ENCODE data around the gene TPI1.

The TPI1 gene

GRCh38 chr12:6828781-6829535 lies 38.4 kb upstream of the TPI1 start:
- ATAC-seq: peak; percentile 63 to 67

DNA sequence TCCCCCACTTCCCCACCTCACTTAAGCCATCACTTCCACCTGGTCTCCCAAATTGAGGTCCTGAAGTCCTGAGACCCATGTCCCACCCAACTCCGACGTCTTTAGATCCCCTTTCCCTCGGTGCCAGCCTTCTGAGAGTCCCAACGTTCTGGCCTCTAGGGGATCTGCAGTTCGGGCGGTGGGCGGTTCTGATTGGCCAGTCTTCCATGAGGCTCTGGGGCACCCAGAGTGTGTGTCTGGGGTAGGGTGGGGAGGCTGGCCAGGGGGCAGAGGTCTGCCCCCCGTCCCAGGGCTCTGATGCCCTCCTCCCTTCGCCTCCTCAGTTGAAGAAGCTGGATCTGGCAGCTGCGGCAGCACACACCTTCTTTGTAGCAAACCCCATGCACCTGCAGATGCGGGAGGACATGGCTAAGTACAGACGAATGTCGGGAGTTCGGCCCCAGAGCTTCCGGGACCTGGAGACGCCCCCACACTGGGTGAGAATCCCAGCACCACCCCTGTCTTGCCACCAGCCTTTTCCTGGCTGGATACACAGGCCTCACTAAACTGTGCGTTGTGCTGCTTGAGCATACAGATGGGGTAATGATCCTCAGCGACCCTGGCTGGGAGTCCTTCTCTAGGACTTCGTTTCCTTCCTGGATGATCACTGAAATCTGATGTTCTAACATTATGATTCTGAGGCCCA lies 37.7 kb upstream of the TPI1 start:
- ATAC-seq: no peak

DNA sequence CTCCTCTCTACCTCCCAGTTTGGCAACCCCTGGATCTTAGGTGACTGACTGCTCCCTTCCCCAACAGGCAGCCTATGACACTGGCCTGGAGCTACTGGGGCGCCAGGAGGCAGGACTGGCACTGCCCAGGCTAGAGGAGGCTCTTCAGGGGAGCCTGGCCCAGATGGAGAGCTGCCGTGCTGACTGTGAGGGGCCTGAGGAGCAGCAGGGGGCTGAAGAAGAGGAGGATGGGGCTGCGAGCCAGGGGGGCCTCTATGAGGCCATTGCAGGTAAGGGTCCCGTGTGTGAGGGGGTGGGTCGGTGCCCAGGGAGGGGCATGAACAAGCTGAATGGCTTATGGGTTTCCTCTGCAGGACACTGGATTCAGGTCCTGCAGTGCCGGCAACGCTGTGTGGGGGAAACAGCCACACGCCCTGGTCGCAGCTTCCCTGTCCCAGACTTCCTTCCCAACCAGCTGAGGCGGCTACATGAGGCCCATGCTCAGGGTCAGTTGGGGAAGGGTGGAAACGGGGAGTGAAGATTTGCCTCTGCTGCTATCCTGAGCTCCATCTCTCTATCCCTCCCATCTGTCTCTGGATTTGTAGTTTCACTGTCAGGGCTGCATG lies 36.9 kb upstream of the TPI1 start:
- ATAC-seq: no peak

DNA sequence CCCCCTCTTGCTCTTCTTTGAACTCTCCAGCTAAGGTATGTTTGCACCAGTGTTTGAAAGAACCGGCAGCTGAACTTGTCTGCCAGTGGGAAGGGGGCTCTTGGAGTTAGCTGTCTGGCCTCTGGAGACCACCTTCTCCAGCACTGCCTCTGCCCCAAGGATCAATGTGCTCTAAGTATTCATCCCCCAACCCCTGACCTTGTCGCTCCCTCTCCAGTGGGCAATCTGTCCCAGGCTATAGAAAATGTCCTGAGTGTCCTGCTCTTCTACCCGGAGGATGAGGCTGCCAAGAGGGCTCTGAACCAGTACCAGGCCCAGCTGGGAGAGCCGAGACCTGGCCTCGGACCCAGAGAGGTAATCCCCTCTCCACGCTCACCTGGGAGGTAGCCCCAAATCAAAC lies 36.3 kb upstream of the TPI1 start:
- ATAC-seq: no peak

GRCh38 chr12:6831450-6831995 lies 35.8 kb upstream of the TPI1 start:
- ATAC-seq: no peak

GRCh38 chr12:6832125-6832524 lies 35.2 kb upstream of the TPI1 start:
- ATAC-seq: no peak

GRCh38 chr12:6833189-6833890 lies 34.0 kb upstream of the TPI1 start:
- no peak for ATAC-seq

GRCh38 chr12:6834254-6834653 lies 33.1 kb upstream of the TPI1 start:
- no peak for ATAC-seq

DNA sequence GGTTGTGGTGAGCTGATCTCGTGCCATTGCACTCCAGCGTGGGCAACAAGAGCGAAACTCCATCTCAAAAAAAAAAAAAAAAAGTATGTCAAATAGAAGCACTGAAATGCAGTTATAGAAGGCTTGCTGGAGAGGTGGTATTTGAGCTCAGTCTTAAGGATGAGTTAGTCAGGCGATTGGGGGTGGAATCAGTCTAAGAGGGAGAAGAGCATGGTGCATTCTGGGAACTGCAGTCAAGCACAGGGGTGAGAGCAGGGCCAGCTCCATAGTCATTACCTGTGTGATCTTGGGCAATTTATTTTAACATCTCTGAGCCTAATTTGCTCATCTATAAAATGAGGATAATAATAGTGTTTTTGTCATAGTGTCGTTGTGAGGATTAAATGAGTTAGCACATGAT lies 32.5 kb upstream of the TPI1 start:
- ATAC-seq: no peak

GRCh38 chr12:6836851-6837250 lies 30.5 kb upstream of the TPI1 start:
- ATAC-seq: no peak

DNA sequence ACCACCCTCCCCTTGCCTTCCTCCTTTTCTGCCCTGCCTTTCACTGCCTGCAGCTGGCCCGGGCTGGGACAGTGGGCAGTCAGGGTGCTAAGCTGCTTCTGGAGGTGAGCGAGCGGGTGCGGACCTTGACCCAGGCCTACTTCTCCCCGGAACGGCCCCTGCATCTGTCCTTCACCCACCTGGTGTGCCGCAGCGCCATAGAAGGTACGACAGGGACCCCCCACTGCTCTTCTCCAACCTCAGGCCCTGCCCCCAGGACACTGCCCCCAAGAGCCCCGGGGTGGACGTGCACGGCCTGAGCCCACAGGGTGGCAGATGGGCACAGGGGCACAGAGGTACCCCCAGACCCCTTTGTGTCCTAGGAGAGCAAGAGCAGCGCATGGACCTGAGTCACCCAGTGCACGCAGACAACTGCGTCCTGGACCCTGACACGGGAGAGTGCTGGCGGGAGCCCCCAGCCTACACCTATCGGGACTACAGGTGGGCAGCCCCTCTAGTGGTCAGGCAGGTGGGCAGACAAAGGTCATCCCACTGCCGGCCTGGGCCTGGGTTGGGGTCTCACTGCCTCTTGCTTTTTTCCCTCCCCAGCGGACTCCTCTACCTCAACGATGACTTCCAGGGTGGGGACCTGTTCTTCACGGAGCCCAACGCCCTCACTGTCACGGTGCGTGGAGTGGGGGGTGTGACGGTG lies 29.8 kb upstream of the TPI1 start:
- ATAC-seq: no peak

DNA sequence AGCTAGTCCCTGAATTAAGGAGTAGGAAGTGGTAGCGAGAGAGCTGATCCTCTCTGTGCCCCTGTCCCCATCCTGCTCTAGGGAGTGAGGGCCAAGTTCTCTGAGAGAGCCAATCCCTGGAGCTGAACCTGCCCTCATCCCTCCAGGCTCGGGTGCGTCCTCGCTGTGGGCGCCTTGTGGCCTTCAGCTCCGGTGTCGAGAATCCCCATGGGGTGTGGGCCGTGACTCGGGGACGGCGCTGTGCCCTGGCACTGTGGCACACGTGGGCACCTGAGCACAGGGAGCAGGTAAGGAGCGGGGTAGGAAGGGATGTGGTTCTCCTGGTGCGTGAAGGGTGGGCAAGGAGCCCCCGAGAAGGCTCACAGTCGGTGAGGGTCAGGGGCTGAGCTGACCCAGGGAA lies 28.5 kb upstream of the TPI1 start:
- no peak for ATAC-seq

DNA sequence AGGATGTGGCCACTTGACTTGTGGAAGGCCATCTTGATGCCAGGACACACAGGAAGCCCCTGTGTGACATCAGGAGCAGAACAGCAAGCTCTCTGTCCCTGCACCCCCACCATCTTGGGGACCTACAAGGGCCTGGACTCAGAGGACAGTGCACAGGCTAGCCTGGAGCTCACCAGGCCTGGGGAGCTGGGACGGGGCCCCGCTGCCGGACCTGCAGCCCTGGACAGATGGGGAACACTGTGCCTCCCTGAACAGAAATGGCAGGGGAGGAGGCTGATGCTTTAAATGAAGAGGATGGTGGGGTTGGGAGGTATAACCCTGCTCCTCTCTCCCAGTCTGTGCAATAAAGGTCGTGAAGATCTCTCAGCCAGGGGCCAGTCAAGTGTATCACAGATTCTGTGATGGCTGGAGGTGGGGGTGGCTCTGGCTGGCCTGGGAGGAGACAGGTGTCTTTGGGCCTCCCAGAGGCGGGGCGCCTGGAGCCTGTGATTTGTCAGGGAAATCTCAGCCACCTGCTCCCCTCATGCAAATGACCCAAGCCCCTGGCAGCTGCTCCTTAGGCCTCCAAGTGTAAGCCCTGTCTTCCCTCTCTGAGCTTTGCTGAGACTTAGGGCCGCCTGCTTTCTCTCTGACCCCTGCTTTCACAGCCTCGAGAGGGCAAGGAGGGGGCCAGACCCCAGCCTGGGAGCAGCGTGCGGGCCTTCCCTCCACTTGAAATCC lies 27.7 kb upstream of the TPI1 start:
- no peak for ATAC-seq

GRCh38 chr12:6840330-6840729 lies 27.0 kb upstream of the TPI1 start:
- ATAC-seq: no peak

GRCh38 chr12:6840761-6841515 lies 26.4 kb upstream of the TPI1 start, which contains the start of gene GNB3:
GNB3 (plus strand) TSS chr12:6840925; CDS start chr12:6841288, 363 bp downstream.
- no peak for ATAC-seq

DNA sequence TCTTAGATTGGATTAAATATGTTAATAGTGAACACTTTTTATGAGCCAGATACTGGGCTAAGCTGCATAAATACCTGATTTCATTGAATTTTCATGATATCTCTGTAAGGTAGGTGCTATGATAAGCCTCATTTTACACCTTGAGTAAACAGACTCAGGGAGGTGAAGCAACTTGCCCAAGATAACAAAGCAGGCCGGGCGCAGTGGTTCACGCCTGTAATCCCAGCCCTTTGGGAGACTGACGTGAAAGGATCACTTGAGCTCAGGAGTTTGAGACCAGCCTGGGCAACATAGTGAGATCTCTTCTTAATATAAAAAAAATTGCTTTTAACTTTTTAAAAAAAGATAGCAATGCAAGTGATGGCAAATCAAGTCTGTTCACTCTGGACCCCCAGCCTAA lies 25.3 kb upstream of the TPI1 start:
- no peak for ATAC-seq

GRCh38 chr12:6843118-6843902 lies 24.0 kb upstream of the TPI1 start:
- ATAC-seq: no peak

- no peak for ATAC-seq
Observed at GRCh38 chr12:6845395-6845794, 21.9 kb upstream of the TPI1 start.

GRCh38 chr12:6846316-6846869 lies 20.9 kb upstream of the TPI1 start:
- no peak for ATAC-seq

DNA sequence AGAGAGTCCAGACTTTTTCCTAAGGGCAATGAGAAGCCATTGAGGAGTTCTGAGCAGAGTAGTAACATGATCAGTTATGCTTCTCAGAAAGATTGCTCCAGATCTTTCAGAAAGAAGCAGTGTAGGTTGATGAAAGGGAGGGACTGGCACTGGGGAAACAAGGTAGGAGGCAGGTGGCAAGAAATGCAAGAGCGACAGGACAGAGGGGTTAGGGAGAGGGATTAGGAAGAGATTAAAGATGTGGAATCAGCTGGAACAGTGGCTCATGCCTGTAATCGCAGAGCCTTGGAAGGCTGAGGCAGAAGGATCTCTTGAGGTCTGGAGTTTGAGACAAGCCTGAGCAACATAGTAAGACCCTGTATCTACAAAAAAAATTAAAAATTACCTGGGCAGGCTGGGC lies 19.7 kb upstream of the TPI1 start:
- ATAC-seq: no peak

All from activated CD4-positive, CD25-positive, alpha-beta regulatory T cell treated with anti-CD3 and anti-CD28 coated beads, Interleukin-2, amount 50 U/mL, for 24 hours (primary cell).